Measurements from ENCODE around the gene DBF4B. TPM values are rescaled to one million over a fixed set of nuclear protein-coding genes. Genes with fewer than 3 reads are reported as not detected.

Gene DBF4B
- polyA plus RNA-seq, 1 experiment: 3.0 TPM

- DNase-seq (ENCODE audit: low read depth, low spot score): no peak
- Histone ChIP-seq H3K9me3 (ENCODE audit: control insufficient read depth, insufficient read depth, low read length) (no peaks in the 10 kb centered on the region), H3K27ac (ENCODE audit: low read depth, low read length) (no peak overlapping the region), H3K27me3 (ENCODE audit: control insufficient read depth, insufficient read depth, low read length) (no peaks in the 10 kb centered on the region), H3K4me3 (ENCODE audit: low read depth, low read length) (no peak overlapping the region)
- ChIA-PET POLR2A (no interaction called here), CTCF (interaction anchor here (0.8 to 0.9 kb wide), 2 partner anchors 16 to 51 kb away, joined by 3 to 7 read pairs; no protein-coding TSS in a partner anchor)
- no peak for TF ChIP-seq CTCF (IDR thresholded peaks at IDR 0.05; ENCODE audit: low read depth, low read length)
Measured at GRCh38 chr17:44687756-44688155, 20.7 kb upstream of the DBF4B start.

GRCh38 chr17:44688200-44688599 lies 20.3 kb upstream of the DBF4B start:
- Histone ChIP-seq H3K9me3 (ENCODE audit: control insufficient read depth, insufficient read depth, low read length) (no peaks in the 10 kb centered on the region), H3K27ac (ENCODE audit: low read depth, low read length) (no peak overlapping the region), H3K27me3 (ENCODE audit: control insufficient read depth, insufficient read depth, low read length) (no peaks in the 10 kb centered on the region), H3K4me3 (ENCODE audit: low read depth, low read length) (peak overlapping the region; percentile 92; the same call in 1 of the 2 replicates)
- POLR2A ChIA-PET: no interaction called here
- no peak for DNase-seq (ENCODE audit: low read depth, low spot score)
- no peak for TF ChIP-seq CTCF (IDR thresholded peaks at IDR 0.05; ENCODE audit: low read depth, low read length)
- CTCF ChIA-PET: interaction anchor here (1.1 kb wide), 1 partner anchor 16 kb away, joined by 3 read pairs; no protein-coding TSS in a partner anchor

GRCh38 chr17:44688675-44689476 lies 19.6 kb upstream of the DBF4B start:
- DNase-seq (ENCODE audit: low read depth, low spot score): no peak
- peak overlapping the region; percentile 94 for H3K27ac ChIP-seq (ENCODE audit: low read depth, low read length)
- no peak for TF ChIP-seq CTCF (IDR thresholded peaks at IDR 0.05; ENCODE audit: low read depth, low read length)
- H3K27me3 ChIP-seq (ENCODE audit: control insufficient read depth, insufficient read depth, low read length): no peaks in the 10 kb centered on the region
- peak overlapping the region; percentile 92 for H3K4me3 ChIP-seq (ENCODE audit: low read depth, low read length)
- ChIA-PET CTCF (interaction anchor here (0.6 to 1.1 kb wide), 2 partner anchors 16 to 180 kb away, joined by 3 read pairs; no protein-coding TSS in a partner anchor), POLR2A (no interaction called here)
- no peaks in the 10 kb centered on the region; the same call in 1 of the 2 replicates for H3K9me3 ChIP-seq (ENCODE audit: control insufficient read depth, insufficient read depth, low read length)

- peak within 1 kb of the TSS; percentile 92 for H3K4me3 ChIP-seq (ENCODE audit: low read depth, low read length)
- ChIA-PET POLR2A (interaction anchor here (0.5 to 1.1 kb wide), 2 partner anchors 10 to 35 kb away, joined by 3 to 8 read pairs; no protein-coding TSS in a partner anchor), CTCF (interaction anchor here (1.1 kb wide), 1 partner anchor 17 kb away, joined by 3 read pairs; no protein-coding TSS in a partner anchor)
- peak; percentile 92 for DNase-seq (ENCODE audit: low read depth, low spot score)
- H3K27me3 ChIP-seq (ENCODE audit: control insufficient read depth, insufficient read depth, low read length): no peaks in the 10 kb centered on the region
- peak within 1 kb of the TSS; percentile 94 for H3K27ac ChIP-seq (ENCODE audit: low read depth, low read length)
- H3K9me3 ChIP-seq (ENCODE audit: control insufficient read depth, insufficient read depth, low read length): no peaks in the 10 kb centered on the region; the same call in 1 of the 2 replicates
- no peak for TF ChIP-seq CTCF (IDR thresholded peaks at IDR 0.05; ENCODE audit: low read depth, low read length)
Measured at GRCh38 chr17:44689477-44690217, 18.8 kb upstream of the DBF4B start, which contains the start of gene CCDC43. Gene CCDC43 (minus strand): TSS chr17:44689776. CDS start chr17:44689753, 23 bp downstream.

Data from AG04450 (cell line).